IMR-90 (cell line): ENCODE data around the gene SLC22A14. TPM values are rescaled to one million over a fixed set of nuclear protein-coding genes. Genes with fewer than 3 reads are reported as not detected.

ENCODE experiments used
- ATAC-seq: fragments of 200-7000 bp; cut with Tn5 transposase; 2 replicates; pipeline ENCODE4 v1.9.1; 2020; ENCODE audit warnings: low read depth, mild to moderate bottlenecking, moderate library complexity
- BruUV-seq: library from RNA; stranded (reverse); fragments of 400-500 nt; replicated peaks from 2 replicates; lab custom pipeline; 2021; lab: Mats Ljungman, UMichigan
- CTCF ChIA-PET: fragments of 300-600 bp; formaldehyde crosslinking; extraction: SDS; loops from one replicate; lab custom pipeline; 2021; ENCODE audit warnings: antibody characterized with exemption; lab: Yijun Ruan, JAX
- POLR2A ChIA-PET: fragments of 300-600 bp; sonication (Branson Sonifier 250); formaldehyde crosslinking; loops from one replicate; lab custom pipeline; 2022; ENCODE audit warnings: antibody characterized with exemption; ENCODE audit not compliant: unreplicated experiment; lab: Charles Lee
- DNase-seq: peaks from one replicate; pipeline ENCODE4 v3.0.0; 2013
- H2AFZ ChIP-seq: replicated peaks from 2 replicates; pipeline ENCODE3; 2013; ENCODE audit warnings: low read length, mild to moderate bottlenecking; ENCODE audit not compliant: poor library complexity
- H2AK5ac ChIP-seq: 2 replicates; pipeline ENCODE4 v1.6.1; 2013; ENCODE audit warnings: low read depth, low read length, inconsistent platforms
- H2AK9ac ChIP-seq: replicated peaks from 2 replicates; pipeline ENCODE3; 2013; ENCODE audit warnings: mild to moderate bottlenecking, low read depth, low read length, moderate library complexity; ENCODE audit not compliant: poor library complexity
- H2BK120ac ChIP-seq: 2 replicates; pipeline ENCODE4 v1.6.1; 2013; ENCODE audit warnings: low read depth, low read length, inconsistent platforms
- H2BK15ac ChIP-seq: 3 replicates; pipeline ENCODE4 v1.6.1; 2013; ENCODE audit warnings: low read depth, low read length, inconsistent platforms
- H2BK20ac ChIP-seq: 2 replicates; pipeline ENCODE4 v1.6.1; 2013; ENCODE audit warnings: low read depth, mild to moderate bottlenecking, inconsistent platforms, low read length, moderate library complexity
- H2BK5ac ChIP-seq: 2 replicates; pipeline ENCODE4 v1.6.1; 2013; ENCODE audit warnings: mild to moderate bottlenecking, low read depth, low read length, inconsistent platforms; ENCODE audit not compliant: poor library complexity, severe bottlenecking
- H3K14ac ChIP-seq: replicated peaks from 2 replicates; pipeline ENCODE4 v1.6.1; 2013; ENCODE audit warnings: low read depth, low read length, inconsistent platforms
- H3K18ac ChIP-seq: 2 replicates; pipeline ENCODE4 v1.6.1; 2013; ENCODE audit warnings: low read depth, low read length, control low read depth
- H3K23ac ChIP-seq: 2 replicates; pipeline ENCODE4 v1.6.1; 2013; ENCODE audit warnings: low read depth, low read length, inconsistent platforms
- H3K27ac ChIP-seq: 2 replicates; pipeline ENCODE4 v1.5.1; 2013; ENCODE audit warnings: mild to moderate bottlenecking, control low read depth, low read length; ENCODE audit not compliant: insufficient read depth
- H3K27me3 ChIP-seq: 2 replicates; pipeline ENCODE4 v1.6.1; 2013; ENCODE audit warnings: low read length; ENCODE audit not compliant: control insufficient read depth, insufficient read depth
- H3K36me3 ChIP-seq: 2 replicates; pipeline ENCODE4 v1.6.1; 2013; ENCODE audit warnings: low read length, mixed read lengths; ENCODE audit not compliant: control insufficient read depth, insufficient read depth
- H3K4ac ChIP-seq: 2 replicates; pipeline ENCODE4 v1.6.1; 2013; ENCODE audit warnings: low read depth, low read length, inconsistent platforms
- H3K4me1 ChIP-seq: 2 replicates; pipeline ENCODE4 v1.6.1; 2013; ENCODE audit warnings: low read length, mixed read lengths; ENCODE audit not compliant: control insufficient read depth, insufficient read depth
- H3K4me2 ChIP-seq: 2 replicates; pipeline ENCODE4 v1.6.1; 2013; ENCODE audit warnings: low read depth, mild to moderate bottlenecking, control low read depth, low read length, moderate library complexity
- H3K4me3 ChIP-seq: 2 replicates; pipeline ENCODE4 v1.5.1; 2013; ENCODE audit warnings: low read depth, mild to moderate bottlenecking, control low read depth, low read length, moderate library complexity; ENCODE audit not compliant: insufficient read depth
- H3K56ac ChIP-seq: 2 replicates; pipeline ENCODE4 v1.6.1; 2013; ENCODE audit warnings: low read length, inconsistent platforms; ENCODE audit not compliant: insufficient read depth; ENCODE audit errors: extremely low read depth
- H3K79me1 ChIP-seq, 2 experiments: 2 replicates each; pipeline ENCODE4 v1.6.1; 2013; ENCODE audit warnings: low read length in 2 of 2, inconsistent platforms in 1 of 2, low read depth in 1 of 2
- H3K9ac ChIP-seq: 2 replicates; pipeline ENCODE4 v1.6.1; 2013; ENCODE audit warnings: low read depth, low read length, control low read depth
- H3K9me1 ChIP-seq: 2 replicates; pipeline ENCODE4 v1.6.1; 2013; ENCODE audit warnings: low read length, inconsistent platforms; ENCODE audit not compliant: insufficient read depth
- H3K9me3 ChIP-seq: 2 replicates; pipeline ENCODE4 v1.6.1; 2013; ENCODE audit warnings: low read length; ENCODE audit not compliant: control insufficient read depth, insufficient read depth
- H4K20me1 ChIP-seq: 2 replicates; pipeline ENCODE4 v1.6.1; 2013; ENCODE audit warnings: low read length, inconsistent platforms; ENCODE audit not compliant: insufficient read depth
- H4K5ac ChIP-seq: 2 replicates; pipeline ENCODE4 v1.6.1; 2013; ENCODE audit warnings: mild to moderate bottlenecking, low read depth, low read length, control low read depth
- H4K8ac ChIP-seq, 2 experiments: 2 replicates each; pipeline ENCODE4 v1.6.1; 2013; ENCODE audit warnings: low read depth in 2 of 2, low read length in 2 of 2, control low read depth in 1 of 2, inconsistent platforms in 1 of 2
- H4K91ac ChIP-seq: 2 replicates; pipeline ENCODE4 v1.6.1; 2013; ENCODE audit warnings: low read depth, low read length, inconsistent platforms; ENCODE audit not compliant: insufficient read depth
- CTCF ChIP-seq: conservative IDR thresholded peaks from 2 replicates; pipeline ENCODE4 v1.5.1; 2012; ENCODE audit warnings: mild to moderate bottlenecking, low read depth, low read length, improper control_type of control experiment
- ELK1 ChIP-seq: fragments of 150-350 bp; IDR thresholded peaks from 2 replicates; pipeline ENCODE4 v1.6.1; 2016; ENCODE audit warnings: low read depth, mild to moderate bottlenecking, low read length, moderate library complexity, borderline replicate concordance
- MXI1 ChIP-seq: IDR thresholded peaks from 2 replicates; pipeline ENCODE4 v1.6.1; 2012; ENCODE audit warnings: low read depth, mild to moderate bottlenecking, low read length, moderate library complexity, borderline replicate concordance
- NFE2L2 ChIP-seq: fragments of 150-350 bp; IDR thresholded peaks from 2 replicates; pipeline ENCODE4 v1.6.1; 2016; ENCODE audit warnings: low read depth, mild to moderate bottlenecking, low read length
- SMC3 ChIP-seq: fragments of 150-350 bp; IDR thresholded peaks from 2 replicates; pipeline ENCODE4 v1.6.1; 2016; ENCODE audit warnings: low read depth, mild to moderate bottlenecking, antibody characterized with exemption, low read length, moderate library complexity
- WGBS, 2 experiments: methylation state at CpG; one replicate each; pipeline versions ENCODE4 v1.1.5 to v1.1.7; 2013; ENCODE audit warnings: missing lambda C conversion rate in 2 of 2; ENCODE audit not compliant: insufficient read length in 1 of 2; ENCODE audit errors: extremely low coverage in 2 of 2; 5-methylcytosine and 5-hydroxymethylcytosine counted together
- dilution Hi-C: fragments of 300-500 bp; cut with HindIII; formaldehyde crosslinking; loops from one replicate; pipeline ENCODE4 v1.14.3; 2018; ENCODE audit warnings: low sequenced_read_pairs; ENCODE audit not compliant: unreplicated experiment
- in situ Hi-C: fragments of 300-500 bp; cut with MboI; formaldehyde crosslinking; loops from 3 replicates; pipeline ENCODE4 v1.14.3; 2019; ENCODE audit warnings: low sequenced_read_pairs, inconsistent platforms, mixed read lengths
- intact Hi-C: fragments of 100-400 bp; cut with micrococcal nuclease; formaldehyde crosslinking; loops from 2 replicates; pipeline ENCODE4 v1.10.0; 2022
- polyA plus RNA-seq, 3 experiments: library from polyadenylated mRNA; depleted of rRNA; stranded (reverse); fragments of >200 nt; gene quantifications; 2 replicates each; pipeline ENCODE4 v1.2.3, GENCODE V29; 2012; ENCODE audit warnings: low replicate concordance in 1 of 3
- total RNA-seq: library from RNA; depleted of rRNA; stranded (reverse); fragments of >200 nt; gene quantifications from 2 replicates; pipeline ENCODE4 v1.2.3, GENCODE V29; 2012

The SLC22A14 gene
- total and polyA plus RNA-seq, 2 of the 4 experiments (the other 2 are of a cell fraction): under 0.01 to 0.07 TPM

GRCh38 chr3:38267662-38268061 is 14.4 kb upstream of the SLC22A14 start:
- intact Hi-C loops: no loop called here
- Histone ChIP-seq H2BK20ac (no peak overlapping the region), H2AK5ac (no peak overlapping the region), H2BK15ac (no peak overlapping the region), H2AK9ac (no peak overlapping the region), H2BK5ac (no peak overlapping the region), H3K18ac (no peak overlapping the region), H3K9me1 (peaks cover 16% of the 10 kb centered on the region), H3K4me1 (no peaks in the 10 kb centered on the region; the same call in 1 of the 2 replicates), H3K4me2 (no peak overlapping the region), H2AFZ (no peak overlapping the region), H4K8ac (no peak overlapping the region), H4K20me1 (no peaks in the 10 kb centered on the region), H3K36me3 (peaks cover 1% of the 10 kb centered on the region; the same call in 1 of the 2 replicates), H3K27ac (no peak overlapping the region), H3K14ac (no peak overlapping the region), H4K91ac (no peak overlapping the region), H3K23ac (no peak overlapping the region), H2BK120ac (no peak overlapping the region), H3K4ac (no peak overlapping the region), H3K27me3 (no peaks in the 10 kb centered on the region), H3K4me3 (no peak overlapping the region), H3K79me1 (0 out of 4 replicates have a peak, but pooled peaks cover 0 to 5% of the 10 kb centered on the region in 2 experiments), H3K56ac (no peak overlapping the region), H3K9ac (no peak overlapping the region), H3K9me3 (no peaks in the 10 kb centered on the region), H4K5ac (no peak overlapping the region)
- dilution Hi-C loops: no loop called here
- TF ChIP-seq ELK1 (no peak), NFE2L2 (no peak), MXI1 (no peak), SMC3 (no peak), CTCF (no peak)
- ChIA-PET POLR2A (no interaction called here), CTCF (no interaction called here)
- BruUV-seq: no TSS peak
- no CpG with 5 or more reads among the region's 2 CpGs for WGBS, 2 experiments
- in situ Hi-C loops: no loop called here
- DNase-seq (no peak), ATAC-seq (no peak)
